Stomach smooth muscle (tissue), 2 donors: Measurements from ENCODE around the gene RPGRIP1L.

ENCODE experiments used
- H3K27ac ChIP-seq: one replicate; pipeline ENCODE4 v1.7.0; 2013; ENCODE audit warnings: mild to moderate bottlenecking, low read length, inconsistent platforms
- H3K27me3 ChIP-seq, 2 donors: one replicate each; pipeline ENCODE4 v1.7.0; 2013; ENCODE audit warnings: low read length in 2 of 2; ENCODE audit not compliant: insufficient read depth in 2 of 2, control insufficient read depth in 1 of 2
- H3K36me3 ChIP-seq, 2 donors: one replicate each; pipeline ENCODE4 v1.7.0; 2013; ENCODE audit warnings: low read length in 2 of 2; ENCODE audit not compliant: control insufficient read depth in 2 of 2, insufficient read depth in 2 of 2
- H3K4me1 ChIP-seq: one replicate; pipeline ENCODE4 v1.7.0; 2013; ENCODE audit warnings: low read length; ENCODE audit not compliant: control insufficient read depth, insufficient read depth
- H3K4me3 ChIP-seq, 2 donors: one replicate each; pipeline ENCODE4 v1.7.0; 2013; ENCODE audit warnings: low read length in 2 of 2
- H3K9ac ChIP-seq, 2 donors: one replicate each; pipeline ENCODE4 v1.7.0; 2013; ENCODE audit warnings: low read length in 2 of 2, mild to moderate bottlenecking in 1 of 2
- H3K9me3 ChIP-seq, 2 donors: one replicate each; pipeline ENCODE4 v1.7.0; 2013; ENCODE audit warnings: low read length in 2 of 2; ENCODE audit not compliant: control insufficient read depth in 2 of 2
- donor health status: healthy.
- donor health status: Pancreatic carcinoma.

Gene RPGRIP1L

DNA sequence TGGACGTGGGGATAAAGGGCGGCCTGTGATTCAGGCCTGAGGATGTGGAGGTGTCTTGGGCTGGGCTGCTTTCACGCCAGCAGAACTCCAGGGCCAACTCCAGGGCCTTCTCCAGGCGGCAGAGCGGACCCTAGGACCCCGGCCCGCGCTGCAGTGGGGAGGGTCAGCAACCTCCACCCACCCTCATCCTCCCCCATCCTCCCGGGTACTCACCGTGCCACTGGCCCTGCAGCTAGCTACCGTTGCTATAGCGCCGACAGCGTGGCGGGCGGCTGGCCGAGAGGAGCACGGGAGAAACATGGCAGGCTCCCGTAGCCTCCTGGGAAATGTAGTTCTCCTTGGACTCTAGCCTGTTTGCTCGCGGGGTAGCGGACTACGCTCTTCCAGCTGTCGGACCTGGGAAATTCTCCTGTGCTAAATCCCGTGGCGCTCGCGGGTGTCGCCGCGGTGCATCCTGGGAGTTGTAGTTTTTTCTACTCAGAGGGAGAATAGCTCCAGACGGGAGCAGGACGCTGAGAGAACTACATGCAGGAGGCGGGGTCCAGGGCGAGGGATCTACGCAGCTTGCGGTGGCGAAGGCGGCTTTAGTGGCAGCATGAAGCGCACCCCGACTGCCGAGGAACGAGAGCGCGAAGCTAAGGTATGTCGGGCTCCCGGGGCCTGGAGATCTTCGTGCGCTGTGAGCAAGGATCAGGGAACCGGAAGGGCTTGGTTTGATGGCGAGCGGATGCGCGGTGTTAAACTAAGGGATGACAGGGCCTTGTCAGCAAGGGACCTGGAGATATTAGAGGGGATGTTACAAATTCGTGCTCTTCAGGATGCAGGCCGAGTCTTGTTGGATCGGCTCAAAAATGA is at the start of gene RPGRIP1L, which contains the start of gene FTO:
TSS of gene RPGRIP1L (minus strand) at position 270 of the 855 bp plus-strand sequence. CDS start 3,136 bp downstream, outside the sequence.
TSS of gene FTO (plus strand) at position 567 of the 855 bp plus-strand sequence.
- H3K4me1 ChIP-seq: no peaks in the 10 kb centered on the region
- H3K9me3 ChIP-seq: no peaks in the 10 kb centered on the region
- H3K9ac ChIP-seq: peak within 1 kb of the TSS; percentile 88 to 95
- peak within 1 kb of the TSS; percentile 91 to 98 for H3K4me3 ChIP-seq
- H3K27me3 ChIP-seq: no peaks in the 10 kb centered on the region
- H3K36me3 ChIP-seq: no peaks in the 10 kb centered on the region
- H3K27ac ChIP-seq: no peak within 1 kb of the TSS

GRCh38 chr16:53753431-53753830 is 49.8 kb upstream of the RPGRIP1L start:
- Histone ChIP-seq H3K9ac (no peak overlapping the region), H3K4me1 (peaks cover 7% of the 10 kb centered on the region), H3K27ac (no peak overlapping the region), H3K4me3 (no peak overlapping the region), H3K27me3 (no peaks in the 10 kb centered on the region), H3K36me3 (no peaks in the 10 kb centered on the region), H3K9me3 (no peaks in the 10 kb centered on the region)

- Histone ChIP-seq H3K27ac (no peak overlapping the region), H3K9me3 (no peaks in the 10 kb centered on the region), H3K9ac (no peak overlapping the region), H3K36me3 (no peaks in the 10 kb centered on the region), H3K4me1 (peaks cover 7% of the 10 kb centered on the region), H3K27me3 (no peaks in the 10 kb centered on the region), H3K4me3 (no peak overlapping the region)
Observed at GRCh38 chr16:53752560-53752959, 48.9 kb upstream of the RPGRIP1L start.

DNA sequence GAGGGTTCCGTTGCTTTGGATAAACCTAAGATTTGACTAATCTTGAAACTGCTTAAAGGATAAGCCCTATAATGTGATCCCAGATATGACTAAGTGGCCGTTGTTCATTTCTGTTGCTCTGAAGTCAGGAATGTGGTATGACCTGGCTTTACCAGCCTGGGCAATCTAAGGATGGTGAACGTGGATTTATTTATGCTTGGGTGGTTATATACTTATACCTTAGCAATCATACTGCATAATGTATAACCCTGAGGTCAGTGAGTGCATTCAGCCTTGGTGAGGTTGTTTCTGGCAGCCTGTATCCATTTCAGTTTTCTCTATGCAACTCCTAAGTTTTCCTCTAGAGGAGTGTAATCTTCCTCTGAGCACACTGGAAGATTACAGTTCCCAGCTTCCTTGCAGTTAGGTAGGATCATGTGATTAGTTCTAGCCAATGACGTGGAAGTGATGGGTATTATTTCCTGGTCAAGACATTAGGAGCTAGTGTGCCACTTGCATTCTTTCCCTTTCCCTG is 42.2 kb upstream of the RPGRIP1L start:
- H3K9ac ChIP-seq: no peak overlapping the region
- H3K36me3 ChIP-seq: no peaks in the 10 kb centered on the region
- H3K27me3 ChIP-seq: no peaks in the 10 kb centered on the region
- no peaks in the 10 kb centered on the region for H3K9me3 ChIP-seq
- no peak overlapping the region for H3K27ac ChIP-seq
- peaks cover 8% of the 10 kb centered on the region for H3K4me1 ChIP-seq
- H3K4me3 ChIP-seq: no peak overlapping the region

GRCh38 chr16:53745086-53745485 is 41.4 kb upstream of the RPGRIP1L start:
- H3K9ac ChIP-seq: no peak overlapping the region
- no peaks in the 10 kb centered on the region for H3K36me3 ChIP-seq
- H3K27me3 ChIP-seq: no peaks in the 10 kb centered on the region
- no peak overlapping the region for H3K4me3 ChIP-seq
- H3K9me3 ChIP-seq: no peaks in the 10 kb centered on the region
- H3K4me1 ChIP-seq: peaks cover 8% of the 10 kb centered on the region
- H3K27ac ChIP-seq: no peak overlapping the region

DNA sequence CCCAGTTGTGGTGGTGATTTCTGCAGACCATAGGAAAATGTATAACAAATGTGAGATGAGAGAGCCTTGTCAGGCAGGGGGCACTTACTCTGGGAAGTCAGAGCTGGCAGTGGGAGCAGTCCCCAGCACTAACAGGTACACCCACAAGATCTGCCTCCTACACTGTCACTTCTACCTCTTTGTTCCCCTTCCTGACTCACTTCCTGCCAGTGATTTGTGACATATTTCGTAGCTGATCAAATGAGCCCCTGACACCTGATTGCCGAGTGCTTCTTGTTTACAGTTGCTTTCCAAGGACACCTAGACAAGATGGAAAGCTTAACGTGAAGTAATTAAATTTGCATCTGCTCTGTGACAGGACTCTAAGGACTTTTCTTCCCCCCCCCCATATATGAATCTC is 40.8 kb upstream of the RPGRIP1L start:
- H3K9me3 ChIP-seq: no peaks in the 10 kb centered on the region
- no peak overlapping the region for H3K27ac ChIP-seq
- no peaks in the 10 kb centered on the region for H3K27me3 ChIP-seq
- H3K9ac ChIP-seq: no peak overlapping the region
- H3K4me3 ChIP-seq: no peak overlapping the region
- no peaks in the 10 kb centered on the region for H3K36me3 ChIP-seq
- H3K4me1 ChIP-seq: peaks cover 8% of the 10 kb centered on the region

DNA sequence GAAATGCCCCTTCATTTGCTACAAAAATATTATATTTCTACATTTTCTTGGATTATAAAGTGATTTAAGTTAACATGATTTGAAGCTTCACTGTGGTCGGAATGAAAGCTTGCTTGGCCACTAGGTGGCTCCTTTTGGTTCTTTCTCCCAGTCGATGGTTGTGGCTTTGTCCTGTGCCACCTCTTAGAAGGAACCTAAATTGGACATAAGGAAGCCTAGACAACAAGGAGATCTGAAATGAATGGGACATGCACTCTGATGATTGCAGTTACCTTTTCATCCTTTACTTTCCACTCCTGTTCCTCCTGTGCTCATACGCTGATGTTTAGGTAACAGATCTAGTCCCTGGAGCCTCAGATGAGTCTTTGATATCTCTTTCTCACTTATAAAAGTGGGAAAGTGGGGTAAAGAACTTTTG is 39.5 kb upstream of the RPGRIP1L start:
- Histone ChIP-seq H3K9me3 (no peaks in the 10 kb centered on the region), H3K9ac (no peak overlapping the region), H3K27me3 (no peaks in the 10 kb centered on the region), H3K27ac (no peak overlapping the region), H3K4me3 (no peak overlapping the region), H3K36me3 (no peaks in the 10 kb centered on the region), H3K4me1 (peaks cover 8% of the 10 kb centered on the region)

- Histone ChIP-seq H3K9me3 (no peaks in the 10 kb centered on the region), H3K27me3 (no peaks in the 10 kb centered on the region), H3K4me3 (no peak overlapping the region), H3K4me1 (peaks cover 8% of the 10 kb centered on the region), H3K36me3 (no peaks in the 10 kb centered on the region), H3K27ac (no peak overlapping the region), H3K9ac (no peak overlapping the region)
Observed at GRCh38 chr16:53741546-53741945, 37.9 kb upstream of the RPGRIP1L start.

DNA sequence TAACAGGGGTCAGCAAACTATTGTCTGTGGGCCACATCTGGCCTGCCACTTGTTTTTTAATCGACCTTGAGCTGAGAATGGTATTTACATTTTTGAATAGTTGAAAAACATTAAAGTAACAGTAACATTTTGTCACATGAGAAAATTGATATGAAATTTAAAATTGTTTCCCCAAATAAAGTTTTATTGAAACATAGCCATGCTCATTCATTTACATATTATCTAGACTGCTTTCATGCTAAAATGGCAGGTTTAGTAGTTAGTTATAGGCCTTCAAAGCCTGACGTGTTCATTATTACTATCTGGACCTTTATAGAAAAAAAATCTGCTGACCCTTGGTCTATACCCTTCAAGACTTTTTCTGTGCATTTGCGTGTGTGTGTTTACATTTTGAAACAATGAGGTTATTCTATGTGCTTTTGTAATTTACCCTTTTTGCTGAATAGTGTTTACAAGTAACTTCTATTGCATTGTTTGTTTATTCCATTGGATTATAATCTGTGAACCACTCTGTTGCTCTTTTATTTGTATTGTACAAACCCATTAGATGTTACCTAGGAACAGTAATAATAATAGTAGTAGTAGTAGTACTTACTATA is 37.4 kb upstream of the RPGRIP1L start:
- H3K4me1 ChIP-seq: peaks cover 8% of the 10 kb centered on the region
- H3K4me3 ChIP-seq: no peak overlapping the region
- no peaks in the 10 kb centered on the region for H3K27me3 ChIP-seq
- no peaks in the 10 kb centered on the region for H3K36me3 ChIP-seq
- H3K27ac ChIP-seq: no peak overlapping the region
- H3K9me3 ChIP-seq: no peaks in the 10 kb centered on the region
- H3K9ac ChIP-seq: no peak overlapping the region

DNA sequence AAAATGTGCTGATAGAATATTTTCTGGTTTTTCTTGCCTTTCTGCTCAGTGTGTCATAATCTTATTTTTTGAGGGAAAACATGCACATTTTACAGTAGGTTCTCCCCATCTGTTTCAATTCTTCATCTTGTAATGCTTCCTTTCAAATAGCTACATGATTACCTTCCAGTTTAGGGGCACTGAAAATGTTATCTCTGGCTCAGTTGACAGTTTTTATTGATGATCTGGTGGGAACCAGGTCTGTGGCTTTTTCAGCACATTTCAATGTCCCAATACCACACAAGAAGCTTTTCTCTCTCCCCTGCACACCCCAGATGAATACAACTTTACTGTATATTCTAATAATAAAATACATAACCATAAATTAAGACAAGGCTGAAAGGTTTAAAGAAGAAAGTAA is 36.8 kb upstream of the RPGRIP1L start:
- peaks cover 8% of the 10 kb centered on the region for H3K4me1 ChIP-seq
- H3K27me3 ChIP-seq: no peaks in the 10 kb centered on the region
- no peaks in the 10 kb centered on the region for H3K36me3 ChIP-seq
- no peaks in the 10 kb centered on the region for H3K9me3 ChIP-seq
- H3K27ac ChIP-seq: no peak overlapping the region
- H3K4me3 ChIP-seq: no peak overlapping the region
- no peak overlapping the region for H3K9ac ChIP-seq

- Histone ChIP-seq H3K9me3 (no peaks in the 10 kb centered on the region), H3K9ac (no peak overlapping the region), H3K4me1 (peaks cover 2% of the 10 kb centered on the region), H3K27me3 (no peaks in the 10 kb centered on the region), H3K36me3 (no peaks in the 10 kb centered on the region), H3K4me3 (no peak overlapping the region), H3K27ac (no peak overlapping the region)
Observed at GRCh38 chr16:53737552-53737951, 33.9 kb upstream of the RPGRIP1L start.
